Left lobe of liver (tissue), 2 donors: ENCODE measurements around the gene FOSB. TPM values are rescaled to one million over a fixed set of nuclear protein-coding genes. Genes with fewer than 3 reads are reported as not detected.

Experiments used
- ATAC-seq: fragments of 200-7000 bp; cut with Tn5 transposase; one replicate; pipeline ENCODE4 v1.9.1; 2020; ENCODE audit warnings: mild to moderate bottlenecking, moderate library complexity
- DNase-seq: peaks from one replicate; pipeline ENCODE4 v3.0.0-alpha.2; 2020; ENCODE audit warnings: low spot score
- total RNA-seq: library from RNA; stranded (reverse); gene quantifications from one replicate; pipeline ENCODE4 v1.2.1, GENCODE V29; 2021
- donor health status: DM: no; HTN: no; CAD: no; lungs with moderate emphysema.
- donor health status: DM: no; HTN: yes; CAD: no.

FOSB gene
- total RNA-seq, 1 donor from 2014 or later, result 0.35 TPM

DNA sequence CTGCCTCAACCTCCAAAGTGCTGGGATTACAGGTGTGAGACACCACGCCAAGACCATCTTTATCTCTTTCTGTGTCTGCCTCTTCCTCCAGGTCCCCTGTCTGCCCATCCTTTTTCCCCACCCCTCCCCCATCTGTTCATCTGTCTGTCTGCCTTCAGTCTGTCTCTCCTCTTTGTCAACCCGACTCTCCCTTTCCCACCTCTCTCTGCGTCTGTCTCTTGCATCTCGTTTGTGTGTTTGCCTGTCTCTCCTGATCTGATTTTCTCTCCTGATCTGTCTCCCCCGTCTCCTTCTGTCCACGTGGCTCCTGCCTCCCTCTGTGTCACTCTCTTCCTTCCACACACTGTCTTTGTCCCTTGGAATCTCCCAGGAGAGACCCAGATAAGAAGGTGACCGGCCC is 49.4 kb downstream of the FOSB start:
- ATAC-seq (no peak), DNase-seq (no peak)

DNA sequence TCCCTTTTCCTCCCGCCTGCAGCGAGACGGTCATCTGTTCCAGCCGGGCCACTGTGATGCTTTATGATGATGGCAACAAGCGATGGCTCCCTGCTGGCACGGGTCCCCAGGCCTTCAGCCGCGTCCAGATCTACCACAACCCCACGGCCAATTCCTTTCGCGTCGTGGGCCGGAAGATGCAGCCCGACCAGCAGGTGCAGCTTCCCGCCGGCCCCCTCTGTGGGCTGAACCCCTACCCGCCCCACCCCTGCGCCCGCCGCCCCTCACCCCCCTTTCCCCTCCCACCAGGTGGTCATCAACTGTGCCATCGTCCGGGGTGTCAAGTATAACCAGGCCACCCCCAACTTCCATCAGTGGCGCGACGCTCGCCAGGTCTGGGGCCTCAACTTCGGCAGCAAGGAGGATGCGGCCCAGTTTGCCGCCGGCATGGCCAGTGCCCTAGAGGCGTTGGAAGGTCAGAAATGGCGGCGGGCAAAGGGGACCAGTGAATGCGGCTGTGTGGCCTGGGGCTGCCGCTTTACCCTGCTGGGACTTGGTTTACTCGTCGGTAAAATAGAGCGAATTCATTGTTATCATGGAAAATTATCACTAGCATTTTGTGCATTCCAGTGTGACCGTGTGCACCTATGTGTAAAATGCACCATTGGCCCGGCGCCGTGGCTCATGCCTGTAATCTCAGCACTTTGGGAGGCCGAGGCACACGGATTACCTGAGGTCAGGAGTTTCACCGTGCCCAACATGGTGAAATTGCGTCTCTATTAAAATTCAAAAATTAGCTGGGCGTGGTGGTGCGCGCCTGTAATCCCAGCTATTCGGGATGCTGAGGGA is 50.1 kb downstream of the FOSB start:
- DNase-seq, result no peak
- ATAC-seq, result no peak

DNA sequence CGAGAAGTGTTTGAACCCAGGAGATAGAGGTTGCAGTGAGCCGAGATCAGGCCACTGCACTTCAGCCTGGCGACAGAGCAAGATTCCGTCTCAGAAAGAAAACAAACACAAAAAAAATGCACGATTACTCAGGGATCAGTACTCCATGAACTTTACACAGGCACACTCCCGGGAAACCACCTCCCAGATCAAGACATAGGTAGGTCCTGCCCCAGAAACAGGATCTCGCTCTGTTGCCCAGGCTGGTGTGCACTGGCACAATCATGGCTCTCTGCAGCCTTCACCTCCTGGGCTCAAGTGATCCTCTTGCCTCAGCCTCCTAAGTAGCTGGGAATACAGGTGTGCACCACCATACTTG is 50.7 kb downstream of the FOSB start:
- ATAC-seq (no peak), DNase-seq (no peak)

DNA sequence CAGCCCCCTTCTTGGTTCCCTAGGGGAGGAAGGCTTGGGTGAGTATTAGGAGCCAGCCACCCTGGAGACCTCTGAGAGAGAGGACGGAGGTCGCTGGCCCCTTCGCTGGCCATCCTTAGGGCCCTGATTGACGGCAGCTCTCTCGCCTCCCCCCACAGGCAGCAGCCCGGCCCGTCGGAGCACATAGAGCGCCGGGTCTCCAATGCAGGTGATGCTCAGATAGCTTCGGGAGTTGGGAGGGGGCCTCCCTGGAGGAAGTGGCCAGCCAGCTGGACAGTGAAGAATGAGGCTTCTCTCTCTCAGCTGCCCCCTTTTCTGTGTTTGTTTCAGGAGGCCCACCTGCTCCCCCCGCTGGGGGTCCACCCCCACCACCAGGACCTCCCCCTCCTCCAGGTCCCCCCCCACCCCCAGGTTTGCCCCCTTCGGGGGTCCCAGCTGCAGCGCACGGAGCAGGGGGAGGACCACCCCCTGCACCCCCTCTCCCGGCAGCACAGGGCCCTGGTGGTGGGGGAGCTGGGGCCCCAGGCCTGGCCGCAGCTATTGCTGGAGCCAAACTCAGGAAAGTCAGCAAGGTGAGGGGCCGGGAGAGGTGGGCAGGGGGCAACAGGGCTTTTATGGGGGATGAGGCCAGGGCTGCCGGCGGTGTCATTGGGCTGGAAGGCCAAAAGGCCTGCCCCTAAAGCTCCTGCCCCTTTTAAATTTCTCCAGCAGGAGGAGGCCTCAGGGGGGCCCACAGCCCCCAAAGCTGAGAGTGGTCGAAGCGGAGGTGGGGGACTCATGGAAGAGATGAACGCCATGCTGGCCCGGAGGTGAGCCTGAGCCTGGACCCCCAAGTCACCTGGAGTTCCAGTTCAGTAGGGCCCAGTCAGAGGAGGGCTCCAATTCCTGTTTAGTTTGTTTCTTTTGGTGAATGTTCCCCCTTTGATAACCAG is 54.5 kb downstream of the FOSB start:
- DNase-seq (no peak), ATAC-seq (no peak)

DNA sequence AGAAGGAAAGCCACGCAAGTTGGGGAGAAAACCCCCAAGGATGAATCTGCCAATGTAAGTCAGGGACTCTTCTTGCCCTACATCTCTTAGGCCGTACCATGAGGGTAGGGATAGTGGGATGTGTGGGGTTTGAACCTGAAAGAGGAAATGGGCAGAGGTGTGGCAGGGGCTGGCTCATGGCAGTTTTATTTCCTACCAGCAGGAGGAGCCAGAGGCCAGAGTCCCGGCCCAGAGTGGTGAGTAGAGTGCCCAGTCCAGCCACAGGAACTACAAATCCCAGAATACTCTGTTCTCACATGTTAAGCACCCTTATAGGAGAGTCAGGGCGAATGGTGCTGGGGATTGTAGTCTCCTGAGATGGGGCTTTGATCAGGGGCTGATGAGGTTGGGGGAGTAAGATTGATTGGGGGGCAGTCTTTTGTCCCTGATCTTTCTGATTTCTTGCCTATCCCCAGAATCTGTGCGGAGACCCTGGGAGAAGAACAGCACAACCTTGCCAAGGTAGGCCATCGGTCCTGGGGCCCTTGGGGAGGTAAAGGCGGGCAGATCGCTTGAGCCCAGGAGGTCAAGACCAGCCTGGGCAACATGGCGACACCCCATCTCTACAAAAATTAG is 56.0 kb downstream of the FOSB start:
- ATAC-seq (peak; percentile 93), DNase-seq (peak; percentile 82)

DNA sequence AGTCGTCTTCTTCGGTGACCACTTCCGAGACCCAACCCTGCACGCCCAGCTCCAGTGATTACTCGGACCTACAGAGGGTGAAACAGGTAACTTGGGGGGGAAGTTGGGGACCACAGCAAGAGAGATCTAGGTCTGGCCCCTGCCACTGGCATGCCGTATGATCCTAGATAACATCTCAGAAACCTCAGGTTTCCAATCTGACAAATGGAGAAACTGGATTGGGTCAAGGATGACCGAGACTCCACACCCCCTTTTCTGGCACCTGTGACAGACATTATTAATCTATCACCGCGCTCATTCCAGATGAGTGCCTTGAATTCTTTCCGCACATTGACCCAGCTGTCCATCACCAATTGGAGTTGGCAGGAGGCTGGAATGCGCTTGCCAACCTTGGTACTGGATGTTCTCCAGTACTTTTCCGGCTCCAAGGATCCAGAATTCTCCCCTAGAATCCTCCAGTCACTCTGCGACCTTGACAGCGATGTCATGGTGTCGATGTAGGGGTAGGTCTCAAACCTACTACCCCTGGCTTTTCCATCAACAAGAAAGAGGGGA is 56.9 kb downstream of the FOSB start:
- DNase-seq (peak; percentile 78), ATAC-seq (peak; percentile 63)

Other genes with a start within 250 kb of the FOSB start
- 4.3 TPM for gene EXOC3L2, start 222.6 kb upstream of the FOSB start, total RNA-seq
- gene MARK4, start 216.7 kb upstream of the FOSB start, total RNA-seq, result 17.5 TPM
- not detected for gene CKM, start 145.1 kb upstream of the FOSB start, total RNA-seq
- not detected for gene KLC3, start 127.2 kb upstream of the FOSB start, total RNA-seq
- gene ERCC2, start 97.4 kb upstream of the FOSB start, total RNA-seq, result 15.3 TPM
- gene PPP1R13L, start 62.9 kb upstream of the FOSB start, total RNA-seq, result 8.0 TPM
- 2.2 TPM for gene POLR1G, start 61.4 kb upstream of the FOSB start, total RNA-seq
- 25.8 TPM for gene ERCC1, start 44.1 kb upstream of the FOSB start, total RNA-seq
- gene RTN2, start 29.1 kb downstream of the FOSB start, total RNA-seq, result 3.0 TPM
- gene PPM1N, start 30.4 kb downstream of the FOSB start, total RNA-seq, result 0.86 TPM
- 21.7 TPM for gene VASP, start 39.5 kb downstream of the FOSB start, total RNA-seq
- gene OPA3, start 116.8 kb downstream of the FOSB start, total RNA-seq, result 8.3 TPM
- 1.2 TPM for gene GPR4, start 134.2 kb downstream of the FOSB start, total RNA-seq
- gene EML2, start 171.4 kb downstream of the FOSB start, total RNA-seq, result 17.9 TPM
- 0.18 TPM for gene GIPR, start 200.2 kb downstream of the FOSB start, total RNA-seq
- gene SNRPD2, start 224.0 kb downstream of the FOSB start, total RNA-seq, result 91.2 TPM
- gene QPCTL, start 224.7 kb downstream of the FOSB start, total RNA-seq, result 7.8 TPM